ENCODE measurements around the gene SHPK.

SHPK gene

DNA sequence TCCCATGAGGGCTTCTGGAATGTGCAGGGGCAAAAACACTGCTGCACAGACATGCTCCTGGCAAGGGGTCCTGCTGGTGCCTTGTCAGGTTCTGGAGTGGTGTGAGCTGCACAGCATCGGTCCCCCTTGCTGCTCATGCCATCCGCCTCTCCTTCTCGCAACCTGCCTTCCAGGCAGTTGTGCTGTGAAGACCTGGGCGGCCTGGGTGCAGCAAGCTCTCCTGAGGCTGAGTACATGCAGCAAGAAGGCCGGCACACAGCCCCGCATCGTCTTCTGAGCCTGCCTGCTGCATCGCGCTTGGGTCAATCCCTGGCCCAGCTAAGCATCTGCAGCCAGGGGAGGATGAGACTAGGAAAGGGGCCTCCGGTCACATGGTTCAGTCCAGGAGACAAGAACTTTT, 26.4 kb downstream of the SHPK start:
- TF ChIP-seq, protein P1, sequence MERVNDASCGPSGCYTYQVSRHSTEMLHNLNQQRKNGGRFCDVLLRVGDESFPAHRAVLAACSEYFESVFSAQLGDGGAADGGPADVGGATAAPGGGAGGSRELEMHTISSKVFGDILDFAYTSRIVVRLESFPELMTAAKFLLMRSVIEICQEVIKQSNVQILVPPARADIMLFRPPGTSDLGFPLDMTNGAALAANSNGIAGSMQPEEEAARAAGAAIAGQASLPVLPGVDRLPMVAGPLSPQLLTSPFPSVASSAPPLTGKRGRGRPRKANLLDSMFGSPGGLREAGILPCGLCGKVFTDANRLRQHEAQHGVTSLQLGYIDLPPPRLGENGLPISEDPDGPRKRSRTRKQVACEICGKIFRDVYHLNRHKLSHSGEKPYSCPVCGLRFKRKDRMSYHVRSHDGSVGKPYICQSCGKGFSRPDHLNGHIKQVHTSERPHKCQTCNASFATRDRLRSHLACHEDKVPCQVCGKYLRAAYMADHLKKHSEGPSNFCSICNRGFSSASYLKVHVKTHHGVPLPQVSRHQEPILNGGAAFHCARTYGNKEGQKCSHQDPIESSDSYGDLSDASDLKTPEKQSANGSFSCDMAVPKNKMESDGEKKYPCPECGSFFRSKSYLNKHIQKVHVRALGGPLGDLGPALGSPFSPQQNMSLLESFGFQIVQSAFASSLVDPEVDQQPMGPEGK (CRISPR knock-in tag; IDR thresholded peaks at IDR 0.05; ENCODE audit: borderline replicate concordance), result no peak
- ATAC-seq, result no peak

DNA sequence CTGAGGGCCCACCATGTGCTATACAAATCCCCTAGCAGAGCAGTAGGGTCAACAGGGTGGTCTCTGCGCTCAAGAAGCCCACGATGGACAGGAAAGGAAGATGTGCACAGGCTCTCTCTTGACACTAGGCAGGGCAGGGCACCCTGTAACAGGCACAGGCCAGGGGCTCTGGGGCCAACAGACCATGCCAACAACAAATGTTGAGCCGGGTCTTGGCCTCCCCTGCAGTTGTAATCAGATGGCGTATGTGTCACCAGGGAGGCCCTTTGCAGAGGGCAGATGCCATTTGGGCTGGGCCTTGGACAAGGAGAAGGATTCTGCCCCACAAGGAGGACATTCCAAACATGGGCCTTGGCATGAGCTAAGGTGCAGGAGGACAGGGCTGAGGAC, 32.2 kb downstream of the SHPK start:
- TF ChIP-seq, protein P1 (CRISPR knock-in tag; IDR thresholded peaks at IDR 0.05; ENCODE audit: borderline replicate concordance), result no peak
- TF ChIP-seq, protein P2, sequence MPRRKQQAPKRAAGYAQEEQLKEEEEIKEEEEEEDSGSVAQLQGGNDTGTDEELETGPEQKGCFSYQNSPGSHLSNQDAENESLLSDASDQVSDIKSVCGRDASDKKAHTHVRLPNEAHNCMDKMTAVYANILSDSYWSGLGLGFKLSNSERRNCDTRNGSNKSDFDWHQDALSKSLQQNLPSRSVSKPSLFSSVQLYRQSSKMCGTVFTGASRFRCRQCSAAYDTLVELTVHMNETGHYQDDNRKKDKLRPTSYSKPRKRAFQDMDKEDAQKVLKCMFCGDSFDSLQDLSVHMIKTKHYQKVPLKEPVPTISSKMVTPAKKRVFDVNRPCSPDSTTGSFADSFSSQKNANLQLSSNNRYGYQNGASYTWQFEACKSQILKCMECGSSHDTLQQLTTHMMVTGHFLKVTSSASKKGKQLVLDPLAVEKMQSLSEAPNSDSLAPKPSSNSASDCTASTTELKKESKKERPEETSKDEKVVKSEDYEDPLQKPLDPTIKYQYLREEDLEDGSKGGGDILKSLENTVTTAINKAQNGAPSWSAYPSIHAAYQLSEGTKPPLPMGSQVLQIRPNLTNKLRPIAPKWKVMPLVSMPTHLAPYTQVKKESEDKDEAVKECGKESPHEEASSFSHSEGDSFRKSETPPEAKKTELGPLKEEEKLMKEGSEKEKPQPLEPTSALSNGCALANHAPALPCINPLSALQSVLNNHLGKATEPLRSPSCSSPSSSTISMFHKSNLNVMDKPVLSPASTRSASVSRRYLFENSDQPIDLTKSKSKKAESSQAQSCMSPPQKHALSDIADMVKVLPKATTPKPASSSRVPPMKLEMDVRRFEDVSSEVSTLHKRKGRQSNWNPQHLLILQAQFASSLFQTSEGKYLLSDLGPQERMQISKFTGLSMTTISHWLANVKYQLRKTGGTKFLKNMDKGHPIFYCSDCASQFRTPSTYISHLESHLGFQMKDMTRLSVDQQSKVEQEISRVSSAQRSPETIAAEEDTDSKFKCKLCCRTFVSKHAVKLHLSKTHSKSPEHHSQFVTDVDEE (CRISPR knock-in tag; IDR thresholded peaks at IDR 0.05), result no peak
- TF ChIP-seq ZC3H10 (CRISPR knock-in tag; IDR thresholded peaks at IDR 0.05), result no peak
- TF ChIP-seq ESRRG (CRISPR knock-in tag; IDR thresholded peaks at IDR 0.05), result no peak
- no peak for TF ChIP-seq CSDC2 (CRISPR knock-in tag; IDR thresholded peaks at IDR 0.05)
- TF ChIP-seq SNAI2 (CRISPR knock-in tag; IDR thresholded peaks at IDR 0.05), result no peak
- no peak for TF ChIP-seq OSR1 (CRISPR knock-in tag; IDR thresholded peaks at IDR 0.05)
- peak; percentile 21 for ATAC-seq

DNA sequence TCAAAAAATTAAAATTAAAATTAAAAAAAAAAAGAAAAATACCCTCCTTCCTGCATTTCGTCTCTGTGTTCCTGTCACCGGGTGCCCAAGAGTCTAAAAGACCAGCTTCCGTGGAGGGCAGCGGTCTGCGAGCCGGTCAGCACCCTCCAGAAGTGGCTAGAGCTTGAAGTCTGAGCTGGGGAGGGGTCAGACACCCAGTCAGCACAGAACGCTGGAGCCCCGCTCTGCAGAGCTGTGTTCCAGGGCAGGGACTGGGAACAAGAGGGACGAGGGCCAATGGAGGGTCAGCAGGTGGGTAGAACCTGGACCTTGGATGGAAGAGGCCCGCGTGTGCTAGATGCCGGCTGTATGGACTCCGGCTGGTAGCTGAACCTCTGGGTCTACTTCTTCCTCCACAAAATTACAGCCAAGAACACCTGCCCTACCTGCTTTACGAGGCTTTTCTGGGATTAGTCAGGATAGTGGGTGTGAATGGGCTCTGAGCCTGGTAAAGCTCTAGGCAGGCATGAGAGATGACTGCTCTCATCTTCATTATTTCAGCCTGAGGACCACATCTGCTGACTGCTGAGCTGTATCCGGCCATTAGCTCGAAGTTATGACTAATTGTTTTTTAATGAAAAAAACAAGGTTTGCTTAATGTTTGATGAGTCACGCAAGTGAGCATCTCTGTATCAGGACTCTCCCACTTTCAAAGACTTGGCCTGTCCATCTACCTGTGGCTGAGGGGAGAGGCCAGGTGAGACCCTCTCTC, 32.8 kb downstream of the SHPK start:
- TF ChIP-seq, protein P1 (CRISPR knock-in tag; IDR thresholded peaks at IDR 0.05; ENCODE audit: borderline replicate concordance), result no peak
- TF ChIP-seq ZNF8 (CRISPR knock-in tag; IDR thresholded peaks at IDR 0.05) (no peak), ZNF70 (CRISPR knock-in tag; IDR thresholded peaks at IDR 0.05) (no peak), ZFP3 (CRISPR knock-in tag; IDR thresholded peaks at IDR 0.05) (no peak), ZNF565 (CRISPR knock-in tag; conservative IDR thresholded peaks at IDR 0.05; ENCODE audit: low read depth) (no peak), TOX (CRISPR knock-in tag; IDR thresholded peaks at IDR 0.05; ENCODE audit: borderline replicate concordance) (no peak), ISL1 (CRISPR knock-in tag; IDR thresholded peaks at IDR 0.05) (no peak), TCF4 (CRISPR knock-in tag; IDR thresholded peaks at IDR 0.05; ENCODE audit: borderline replicate concordance) (no peak), POU6F1 (CRISPR knock-in tag; IDR thresholded peaks at IDR 0.05; ENCODE audit: borderline replicate concordance, low read depth) (no peak), ARNTL (CRISPR knock-in tag; IDR thresholded peaks at IDR 0.05; ENCODE audit: borderline replicate concordance, low read depth) (no peak), ESRRG (CRISPR knock-in tag; IDR thresholded peaks at IDR 0.05) (no peak), RARB (CRISPR knock-in tag; IDR thresholded peaks at IDR 0.05) (no peak), ZC3H10 (CRISPR knock-in tag; IDR thresholded peaks at IDR 0.05) (no peak), GLIS3 (CRISPR knock-in tag; IDR thresholded peaks at IDR 0.05) (no peak)
- TF ChIP-seq, protein P3, sequence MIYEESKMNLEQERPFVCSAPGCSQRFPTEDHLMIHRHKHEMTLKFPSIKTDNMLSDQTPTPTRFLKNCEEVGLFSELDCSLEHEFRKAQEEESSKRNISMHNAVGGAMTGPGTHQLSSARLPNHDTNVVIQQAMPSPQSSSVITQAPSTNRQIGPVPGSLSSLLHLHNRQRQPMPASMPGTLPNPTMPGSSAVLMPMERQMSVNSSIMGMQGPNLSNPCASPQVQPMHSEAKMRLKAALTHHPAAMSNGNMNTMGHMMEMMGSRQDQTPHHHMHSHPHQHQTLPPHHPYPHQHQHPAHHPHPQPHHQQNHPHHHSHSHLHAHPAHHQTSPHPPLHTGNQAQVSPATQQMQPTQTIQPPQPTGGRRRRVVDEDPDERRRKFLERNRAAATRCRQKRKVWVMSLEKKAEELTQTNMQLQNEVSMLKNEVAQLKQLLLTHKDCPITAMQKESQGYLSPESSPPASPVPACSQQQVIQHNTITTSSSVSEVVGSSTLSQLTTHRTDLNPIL (CRISPR knock-in tag; IDR thresholded peaks at IDR 0.05; ENCODE audit: low read depth), result no peak
- ATAC-seq, result peak; percentile 80

Measured in SK-N-SH treated with all-trans-retinoic acid at 6 μM for 48 hours (cell line).